ENCODE results near the gene GAK. TPM values are rescaled to one million over a fixed set of nuclear protein-coding genes. Genes with fewer than 3 reads are reported as not detected.

GAK gene
- polyA plus RNA-seq, 1 of the 3 experiments (the other 2 are of a cell fraction), result 35.9 TPM

DNA sequence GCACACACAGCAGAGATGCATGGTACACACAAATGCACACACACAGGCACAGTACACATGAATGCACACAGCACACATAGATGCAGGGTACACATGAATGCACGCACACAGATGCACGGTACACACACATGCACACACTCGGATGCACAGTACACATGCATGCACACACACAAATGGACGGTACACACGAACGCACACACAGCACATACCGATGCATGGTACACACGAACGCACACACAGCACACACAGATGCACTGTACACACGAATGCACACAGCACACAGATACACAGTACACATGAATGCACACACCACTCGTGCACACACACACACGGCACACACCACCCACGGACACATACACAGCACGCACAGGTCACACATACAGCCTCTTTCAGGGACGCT is 62.3 kb downstream of the GAK start:
- Histone ChIP-seq H3K4me1 (ENCODE audit: control insufficient read depth in 1 of 2, insufficient read depth in 2 of 2, low read depth in 1 of 2, low read length in 1 of 2) (no peaks in the 10 kb centered on the region), H3K27ac (ENCODE audit: low read depth in 2 of 2, low read length in 1 of 2) (no peak overlapping the region), H3F3A (replicated peaks; ENCODE audit: insufficient read depth) (peaks cover 6% of the 10 kb centered on the region), H3K79me2 (ENCODE audit: insufficient read depth) (no peaks in the 10 kb centered on the region), H3K27me3 (ENCODE audit: insufficient read depth) (no peaks in the 10 kb centered on the region), H3K9ac (no peak overlapping the region), H2AFZ (ENCODE audit: low read depth) (no peak overlapping the region), H3K4me3 (ENCODE audit: low read depth in 2 of 2, low read length in 1 of 2) (no peak overlapping the region), H3K9me2 (no peaks in the 10 kb centered on the region), H3K4me2 (no peak overlapping the region), H3K36me3 (replicated peaks in 1 of 2; ENCODE audit: control insufficient read depth in 1 of 2, insufficient read depth in 2 of 2, low read length in 1 of 2) (peaks cover 10 to 54% of the 10 kb centered on the region in 2 experiments), H4K20me1 (ENCODE audit: insufficient read depth) (no peaks in the 10 kb centered on the region), H3K9me3 (no peaks in the 10 kb centered on the region)
- TF ChIP-seq GABPA (IDR thresholded peaks at IDR 0.05; ENCODE audit: low read depth), result no peak
- no peak for TF ChIP-seq EP300 (IDR thresholded peaks at IDR 0.05; ENCODE audit: borderline replicate concordance in 1 of 2, low read depth in 1 of 2, low read length in 1 of 2)
- TF ChIP-seq FOXJ3 (CRISPR knock-in tag; IDR thresholded peaks at IDR 0.05), result no peak
- no peak for TF ChIP-seq TCF12 (IDR thresholded peaks at IDR 0.05)
- no peak for TF ChIP-seq CHD2 (IDR thresholded peaks at IDR 0.05; ENCODE audit: low read length, partially characterized antibody)
- TF ChIP-seq FOXM1 (IDR thresholded peaks at IDR 0.05; ENCODE audit: low read depth), result no peak
- TF ChIP-seq RFX5 (IDR thresholded peaks at IDR 0.05; ENCODE audit: low read length), result no peak
- no peak for TF ChIP-seq USF1 (IDR thresholded peaks at IDR 0.05; ENCODE audit: borderline replicate concordance, low read depth)
- no peak for TF ChIP-seq SMC3 (IDR thresholded peaks at IDR 0.05; ENCODE audit: low read depth, low read length)
- no peak for TF ChIP-seq JUND (IDR thresholded peaks at IDR 0.05)
- no peak for TF ChIP-seq MXI1 (IDR thresholded peaks at IDR 0.05; ENCODE audit: low read depth, low read length)
- TF ChIP-seq YY1 (IDR thresholded peaks at IDR 0.05; ENCODE audit: low read depth), result no peak
- no peak for TF ChIP-seq SIN3A (IDR thresholded peaks at IDR 0.05; ENCODE audit: borderline replicate concordance, low read depth, low read length)
- TF ChIP-seq, protein P1, sequence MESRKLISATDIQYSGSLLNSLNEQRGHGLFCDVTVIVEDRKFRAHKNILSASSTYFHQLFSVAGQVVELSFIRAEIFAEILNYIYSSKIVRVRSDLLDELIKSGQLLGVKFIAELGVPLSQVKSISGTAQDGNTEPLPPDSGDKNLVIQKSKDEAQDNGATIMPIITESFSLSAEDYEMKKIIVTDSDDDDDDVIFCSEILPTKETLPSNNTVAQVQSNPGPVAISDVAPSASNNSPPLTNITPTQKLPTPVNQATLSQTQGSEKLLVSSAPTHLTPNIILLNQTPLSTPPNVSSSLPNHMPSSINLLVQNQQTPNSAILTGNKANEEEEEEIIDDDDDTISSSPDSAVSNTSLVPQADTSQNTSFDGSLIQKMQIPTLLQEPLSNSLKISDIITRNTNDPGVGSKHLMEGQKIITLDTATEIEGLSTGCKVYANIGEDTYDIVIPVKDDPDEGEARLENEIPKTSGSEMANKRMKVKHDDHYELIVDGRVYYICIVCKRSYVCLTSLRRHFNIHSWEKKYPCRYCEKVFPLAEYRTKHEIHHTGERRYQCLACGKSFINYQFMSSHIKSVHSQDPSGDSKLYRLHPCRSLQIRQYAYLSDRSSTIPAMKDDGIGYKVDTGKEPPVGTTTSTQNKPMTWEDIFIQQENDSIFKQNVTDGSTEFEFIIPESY (IDR thresholded peaks at IDR 0.05; ENCODE audit: borderline replicate concordance, low read depth), result no peak
- no peak for TF ChIP-seq RXRA (IDR thresholded peaks at IDR 0.05; ENCODE audit: borderline replicate concordance, low read depth)
- no peak for TF ChIP-seq REST (IDR thresholded peaks at IDR 0.05; ENCODE audit: low read depth, low read length)
- TF ChIP-seq POLR2AphosphoS5 (IDR thresholded peaks at IDR 0.05; ENCODE audit: low read depth, low read length), result no peak
- no peak for TF ChIP-seq PBX3 (IDR thresholded peaks at IDR 0.05)
- no peak for TF ChIP-seq MEF2A (IDR thresholded peaks at IDR 0.05; ENCODE audit: borderline replicate concordance, low read depth)
- TF ChIP-seq EZH2phosphoT487 (IDR thresholded peaks at IDR 0.05; ENCODE audit: borderline replicate concordance, low read depth), result no peak
- ChIA-PET POLR2A (no interaction called here), CTCF (no interaction called here)
- WGBS (ENCODE audit: low lambda C conversion rate), result 99% methylated on average over 7 of the region's 15 CpGs
- DNase-seq, result no peak

Measured in SK-N-SH (cell line).